Measurements from ENCODE around the gene LAIR2.
A peak's percentile ranks its signal among the peaks of the same experiment; 100 is the strongest.

Gene LAIR2

GRCh38 chr19:54455786-54456422, 46.7 kb upstream of the LAIR2 start:
- no peak overlapping the region for H3K27ac ChIP-seq (replicated peaks)
- H3K27me3 ChIP-seq (ENCODE audit: insufficient read depth, poor library complexity, severe bottlenecking), result no peaks in the 10 kb centered on the region
- DNase-seq (ENCODE audit: low read depth in 1 of 2, low spot score in 1 of 2), result no peak
- TF ChIP-seq SPI1 (IDR thresholded peaks at IDR 0.05; ENCODE audit: borderline replicate concordance, low read depth), result no peak
- no peak for TF ChIP-seq CTCF (IDR thresholded peaks at IDR 0.05; ENCODE audit: insufficient read depth, low read length)
- no peak for TF ChIP-seq GABPA (IDR thresholded peaks at IDR 0.05; ENCODE audit: low read depth)
- TF ChIP-seq POLR2AphosphoS5 (IDR thresholded peaks at IDR 0.05; ENCODE audit: low read depth), result no peak
- TF ChIP-seq REST (IDR thresholded peaks at IDR 0.05; ENCODE audit: insufficient replicate concordance, low read depth), result no peak
- no peak overlapping the region for H3K4me3 ChIP-seq (replicated peaks; ENCODE audit: insufficient read depth, low read length)

GRCh38 chr19:54456423-54457373, 45.9 kb upstream of the LAIR2 start:
- DNase-seq (ENCODE audit: low read depth in 1 of 2, low spot score in 1 of 2), result no peak
- Histone ChIP-seq H3K4me3 (replicated peaks; ENCODE audit: insufficient read depth, low read length) (no peak overlapping the region), H3K27ac (replicated peaks) (0 out of 2 replicates have a peak overlapping the region, but pooled peaks have one; percentile 3), H3K27me3 (ENCODE audit: insufficient read depth, poor library complexity, severe bottlenecking) (no peaks in the 10 kb centered on the region)
- TF ChIP-seq CTCF (IDR thresholded peaks at IDR 0.05; ENCODE audit: insufficient read depth, low read length), result no peak
- no peak for TF ChIP-seq GABPA (IDR thresholded peaks at IDR 0.05; ENCODE audit: low read depth)
- no peak for TF ChIP-seq REST (IDR thresholded peaks at IDR 0.05; ENCODE audit: insufficient replicate concordance, low read depth)
- no peak for TF ChIP-seq POLR2AphosphoS5 (IDR thresholded peaks at IDR 0.05; ENCODE audit: low read depth)
- no peak for TF ChIP-seq SPI1 (IDR thresholded peaks at IDR 0.05; ENCODE audit: borderline replicate concordance, low read depth)

- no peak for DNase-seq (ENCODE audit: low read depth in 1 of 2, low spot score in 1 of 2)
- Histone ChIP-seq H3K27ac (replicated peaks) (no peak overlapping the region), H3K4me3 (replicated peaks; ENCODE audit: insufficient read depth, low read length) (no peak overlapping the region), H3K27me3 (ENCODE audit: insufficient read depth, poor library complexity, severe bottlenecking) (no peaks in the 10 kb centered on the region)
- TF ChIP-seq SPI1 (IDR thresholded peaks at IDR 0.05; ENCODE audit: borderline replicate concordance, low read depth) (no peak), POLR2AphosphoS5 (IDR thresholded peaks at IDR 0.05; ENCODE audit: low read depth) (no peak), CTCF (IDR thresholded peaks at IDR 0.05; ENCODE audit: insufficient read depth, low read length) (no peak), REST (IDR thresholded peaks at IDR 0.05; ENCODE audit: insufficient replicate concordance, low read depth) (no peak), GABPA (IDR thresholded peaks at IDR 0.05; ENCODE audit: low read depth) (no peak)
Measured at GRCh38 chr19:54457773-54458647, 44.6 kb upstream of the LAIR2 start.
